ENCODE results near the gene TRIM61.
"Not testable (repeated sequence)": the region's sequence is repeated elsewhere in the genome, so short reads cannot be mapped to it uniquely, and the experiment has no call there.

TRIM61 gene

DNA sequence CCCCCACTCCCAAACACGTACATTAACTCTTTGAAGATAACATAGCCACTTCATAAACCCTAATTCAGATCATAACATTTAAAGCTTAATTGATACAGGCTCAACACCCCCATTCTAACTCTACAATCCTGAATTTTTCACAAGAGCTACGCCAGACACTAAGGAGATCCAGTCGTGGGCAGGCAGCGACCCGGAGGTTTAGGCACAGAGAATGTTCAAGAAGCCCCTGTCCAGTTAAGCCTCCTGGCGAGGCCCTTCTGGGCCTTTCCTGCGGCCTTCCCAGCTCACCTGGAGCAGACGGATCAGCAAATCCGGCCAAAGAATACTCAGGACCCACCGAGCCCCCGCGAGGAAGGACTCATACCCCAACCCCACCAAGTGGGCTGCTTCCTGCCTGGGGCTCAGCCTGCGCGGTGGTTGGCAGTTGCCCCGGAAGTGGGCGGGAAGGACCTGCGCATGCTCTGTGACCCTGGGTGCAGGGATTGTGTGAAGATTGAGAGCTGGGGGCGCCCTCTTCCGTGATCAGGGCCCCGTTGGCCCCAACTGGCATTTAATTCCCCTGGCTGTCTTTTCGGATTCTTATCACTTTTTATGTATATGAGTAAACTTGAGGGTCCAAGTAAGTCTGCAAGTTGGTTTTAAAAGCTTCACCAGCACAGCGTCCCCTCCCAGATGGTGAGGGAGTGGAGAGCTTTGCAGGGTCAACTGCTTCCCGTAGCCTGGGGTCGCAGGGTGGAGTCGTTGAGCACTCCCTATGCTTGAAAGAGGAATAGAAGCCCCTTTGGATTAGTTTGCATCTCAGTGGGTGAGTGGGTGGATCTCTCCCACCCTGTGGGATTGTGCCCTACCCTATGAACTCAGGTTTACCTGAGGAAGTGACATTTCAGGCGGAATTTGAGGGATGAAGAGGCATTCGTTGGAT is at the start of gene TRIM61:
Gene TRIM61 (minus strand): TSS at position 415 of the 922 bp plus-strand sequence. CDS start 7,655 bp downstream, outside the sequence.
- peak; percentile 16 to 19 for DNase-seq (ENCODE audit: low read depth in 2 of 2)

DNA sequence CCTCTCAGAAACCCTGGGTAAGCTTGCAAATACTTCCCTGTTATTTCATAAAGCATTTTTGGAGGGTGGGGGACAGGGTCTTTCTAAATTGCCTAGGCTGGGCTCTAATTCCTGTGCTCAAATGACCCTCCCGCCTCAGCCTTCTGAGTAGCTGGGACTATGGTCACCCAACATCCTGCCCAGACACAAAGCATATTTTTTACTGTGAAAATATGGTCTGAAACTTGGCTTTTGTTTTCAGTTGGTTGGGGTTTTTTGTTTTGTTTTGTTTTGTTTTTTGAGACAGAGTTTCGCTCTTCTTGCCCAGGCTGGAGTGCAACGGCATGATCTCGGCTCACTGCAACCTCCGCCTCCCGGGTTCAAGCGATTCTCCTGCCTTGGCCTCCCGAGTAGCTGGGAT is 48.3 kb upstream of the TRIM61 start:
- not testable (repeated sequence) for DNase-seq (ENCODE audit: low read depth in 2 of 2)

GRCh38 chr4:165019995-165020394 is 42.5 kb upstream of the TRIM61 start:
- DNase-seq (ENCODE audit: low read depth in 2 of 2), result not testable (repeated sequence)

DNA sequence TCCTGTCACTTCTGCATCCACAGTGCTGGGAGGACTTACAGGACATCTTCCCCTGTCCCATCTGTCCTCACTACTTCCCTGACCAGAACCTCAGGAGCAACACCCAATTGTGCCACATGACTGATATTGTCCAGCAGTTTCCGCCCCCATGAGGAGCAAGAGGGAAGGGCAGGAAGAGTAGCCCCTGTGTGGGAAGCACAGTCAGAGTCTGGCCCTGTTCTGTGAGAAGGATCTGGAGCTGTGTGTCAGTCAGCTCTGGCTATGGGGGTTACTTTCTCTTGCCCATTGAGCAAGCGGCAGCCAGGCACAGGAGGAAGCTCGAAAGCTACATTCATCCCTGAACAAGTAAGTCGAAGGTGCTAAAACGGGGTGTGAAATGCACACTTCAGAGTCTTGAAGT is 39.5 kb upstream of the TRIM61 start:
- DNase-seq (ENCODE audit: low read depth in 2 of 2), result no peak

DNA sequence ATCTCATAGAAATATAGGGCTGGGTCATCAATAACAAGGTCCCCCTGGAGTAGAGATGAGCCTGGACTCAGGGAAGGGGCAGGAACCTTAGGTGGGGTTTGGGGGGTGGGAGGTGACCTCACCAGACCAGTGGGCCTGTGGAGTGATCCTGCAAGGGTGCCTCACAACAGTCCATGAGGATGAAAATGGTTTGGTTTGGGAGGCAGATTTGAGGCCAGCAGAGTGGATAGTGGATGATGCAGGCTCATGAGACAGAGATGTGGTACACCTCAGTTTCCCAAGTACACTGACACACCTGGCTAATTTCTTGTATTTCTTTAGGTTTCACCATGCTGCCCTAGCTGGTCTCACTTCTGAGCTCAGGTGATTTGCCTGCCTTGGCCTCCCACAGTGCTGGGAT is 36.2 kb upstream of the TRIM61 start:
- DNase-seq (ENCODE audit: low read depth in 2 of 2), result no peak

- DNase-seq (ENCODE audit: low read depth in 2 of 2), result no peak
Observed at GRCh38 chr4:165011403-165011802, 33.9 kb upstream of the TRIM61 start.

DNA sequence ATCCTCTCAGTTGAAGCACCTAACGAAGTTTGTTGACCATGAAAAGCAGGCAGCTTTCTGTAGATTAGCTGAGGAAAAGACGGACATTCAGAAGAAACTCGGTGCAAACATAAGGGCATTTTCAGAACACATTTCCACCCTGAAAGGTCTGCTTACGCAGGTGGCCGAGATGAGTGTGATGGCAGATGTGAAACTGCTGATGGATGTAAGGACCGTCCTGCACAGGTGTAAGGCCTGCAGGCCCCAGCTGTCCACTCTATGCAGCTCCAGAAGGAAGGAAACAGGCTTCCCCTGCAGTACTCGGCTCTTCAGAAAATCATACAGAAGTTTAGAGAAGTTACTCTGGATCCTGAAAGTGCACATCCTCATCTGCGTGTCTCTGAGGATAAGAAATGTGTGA is 33.5 kb upstream of the TRIM61 start:
- DNase-seq (ENCODE audit: low read depth in 2 of 2), result no peak

- DNase-seq (ENCODE audit: low read depth in 2 of 2), result no peak
Observed at GRCh38 chr4:165010487-165010886, 33.0 kb upstream of the TRIM61 start.

DNA sequence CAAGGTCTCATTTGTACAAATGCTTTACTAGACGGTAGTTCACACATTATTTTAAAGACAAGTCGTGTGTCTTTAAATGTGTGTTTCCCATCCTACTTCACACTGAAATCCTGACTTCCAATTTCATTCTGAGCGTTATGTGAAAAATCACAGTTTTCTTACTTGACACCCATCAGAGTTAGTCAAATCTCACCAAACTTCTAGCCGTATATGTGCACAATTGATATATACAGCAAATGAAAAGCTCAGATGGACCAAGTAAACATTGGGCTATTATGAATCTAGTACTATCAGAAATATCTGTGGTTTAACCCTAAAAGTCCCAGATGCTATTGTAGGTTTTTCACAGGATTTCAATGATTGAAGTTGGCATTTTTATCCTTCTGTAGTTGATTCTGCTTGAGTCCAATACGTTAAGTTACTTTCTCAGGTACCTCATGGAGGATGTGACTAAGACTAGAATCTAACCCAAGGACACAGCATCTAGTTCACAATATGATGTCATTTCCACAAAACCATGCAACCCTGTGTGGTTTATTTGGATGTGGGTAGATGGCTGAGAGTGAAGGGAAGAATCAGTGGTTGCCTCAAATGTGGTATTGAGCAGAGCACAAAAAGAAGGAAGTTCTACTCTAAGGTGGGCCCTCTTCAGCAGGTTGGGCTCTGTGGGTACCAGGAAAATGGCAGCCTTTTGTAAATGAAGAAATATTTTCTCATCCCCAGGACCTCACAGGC is 32.2 kb upstream of the TRIM61 start:
- DNase-seq (ENCODE audit: low read depth in 2 of 2), result no peak

- DNase-seq (ENCODE audit: low read depth in 2 of 2), result no peak
Observed at GRCh38 chr4:165006886-165007285, 29.4 kb upstream of the TRIM61 start.

- no peak for DNase-seq (ENCODE audit: low read depth in 2 of 2)
Observed at GRCh38 chr4:165006456-165006855, 29.0 kb upstream of the TRIM61 start.

DNA sequence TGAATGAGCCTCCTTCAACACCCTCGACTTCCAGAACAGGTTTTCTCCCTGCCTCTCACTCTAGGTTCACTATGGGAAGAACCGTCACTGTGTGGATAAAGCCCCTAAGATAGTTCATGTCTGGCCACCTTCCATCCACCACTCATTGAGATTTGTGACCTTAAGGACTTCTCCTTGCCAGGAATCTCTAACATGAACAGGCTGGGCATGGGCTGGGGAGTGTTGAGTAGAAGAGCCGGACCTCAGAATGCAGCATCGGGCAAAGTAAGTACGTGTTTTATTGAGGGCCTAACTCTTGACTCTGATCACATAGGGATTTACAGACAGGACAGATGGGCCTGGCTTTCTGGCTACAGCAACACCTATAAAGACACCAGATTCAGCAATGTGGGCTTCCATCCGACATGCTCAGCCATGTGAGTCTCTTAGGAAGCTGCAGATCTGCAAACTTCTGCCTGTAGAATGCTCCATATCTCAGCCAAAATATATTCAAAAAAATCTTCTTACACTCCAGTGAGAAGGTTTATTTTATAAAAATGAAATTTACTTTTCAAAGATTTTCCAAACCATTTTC is 28.0 kb upstream of the TRIM61 start:
- DNase-seq (ENCODE audit: low read depth in 2 of 2), result no peak

DNA sequence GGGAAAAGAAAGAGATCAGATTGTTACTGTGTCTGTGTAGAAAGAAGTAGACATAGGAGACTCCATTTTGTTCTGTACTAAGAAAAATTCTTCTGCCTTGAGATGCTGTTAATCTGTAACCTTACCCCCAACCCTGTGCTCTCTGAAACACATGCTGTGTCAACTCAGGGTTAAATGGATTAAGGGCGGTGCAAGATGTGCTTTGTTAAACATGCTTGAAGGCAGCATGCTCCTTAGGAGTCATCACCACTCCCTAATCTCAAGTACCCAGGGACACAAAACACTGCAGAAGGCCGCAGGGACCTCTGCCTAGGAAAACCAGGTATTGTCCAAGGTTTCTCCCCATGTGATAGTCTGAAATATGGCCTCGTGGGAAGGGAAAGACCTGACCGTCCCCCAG is 24.5 kb upstream of the TRIM61 start:
- not testable (repeated sequence) for DNase-seq (ENCODE audit: low read depth in 2 of 2)

DNA sequence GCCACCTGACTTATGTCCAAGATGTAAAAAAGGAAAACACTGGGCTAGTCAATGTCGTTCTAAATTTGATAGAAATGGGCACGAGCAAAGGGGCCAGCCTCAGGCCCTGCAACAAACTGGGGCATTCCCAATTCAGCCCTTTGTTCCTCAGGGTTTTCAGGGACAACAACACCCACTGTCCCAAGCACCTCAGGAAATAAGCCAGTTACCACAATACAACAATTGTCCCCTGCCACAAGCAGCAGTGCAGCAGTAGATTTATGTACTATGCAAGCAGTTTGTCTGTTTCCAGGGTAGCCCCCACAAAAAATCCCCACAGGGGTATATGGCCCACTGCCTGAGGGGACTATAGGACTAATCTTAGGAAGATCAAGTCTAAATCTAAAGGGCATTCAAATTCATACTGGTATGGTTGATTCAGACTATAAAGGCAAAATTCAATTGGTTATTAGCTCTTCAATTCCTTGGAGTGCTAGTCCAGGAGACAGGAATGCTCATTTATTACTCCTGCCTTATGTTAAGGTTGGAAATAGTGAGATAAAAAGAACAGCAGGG is 21.1 kb upstream of the TRIM61 start:
- DNase-seq (ENCODE audit: low read depth in 2 of 2), result not testable (repeated sequence)

DNA sequence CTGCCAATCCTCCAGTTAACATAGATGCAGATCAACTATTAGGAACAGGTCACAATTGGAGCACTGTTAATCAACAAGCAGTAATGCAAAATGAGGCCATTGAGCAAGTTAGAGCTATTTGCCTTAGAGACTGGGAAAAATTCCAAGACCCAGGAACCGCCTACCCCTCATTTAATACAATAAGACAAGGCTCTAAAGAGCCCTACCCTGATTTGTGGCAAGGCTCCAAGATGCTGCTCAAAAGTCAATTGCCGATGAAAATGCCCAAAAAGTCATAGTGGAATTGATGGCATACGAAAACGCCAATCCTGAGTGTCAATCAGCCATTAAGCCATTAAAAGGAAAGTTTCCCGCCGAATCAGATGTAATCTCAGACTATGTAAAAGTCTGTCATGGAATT is 20.5 kb upstream of the TRIM61 start:
- DNase-seq (ENCODE audit: low read depth in 2 of 2), result no peak

DNA sequence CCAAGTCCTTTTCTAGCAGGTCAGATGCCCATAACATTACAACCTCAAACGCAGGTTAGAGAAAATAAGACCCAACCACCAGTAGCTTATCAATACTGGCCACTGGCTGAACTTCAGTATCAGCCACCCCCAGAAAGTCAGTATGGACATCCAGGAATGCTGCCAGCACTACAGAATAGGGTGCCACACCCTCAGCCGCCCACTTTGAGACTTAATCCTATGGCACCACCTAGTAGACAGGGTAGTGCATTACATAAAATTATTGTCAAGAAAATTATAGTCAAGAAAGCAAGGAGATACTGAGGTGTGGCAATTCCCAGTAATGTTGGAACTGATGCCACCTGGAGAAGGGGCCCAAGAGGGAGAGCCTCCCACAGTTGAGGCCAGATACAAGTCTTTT is 19.9 kb upstream of the TRIM61 start:
- no peak for DNase-seq (ENCODE audit: low read depth in 2 of 2)

GRCh38 chr4:164996123-164996522 is 18.7 kb upstream of the TRIM61 start:
- DNase-seq (ENCODE audit: low read depth in 2 of 2), result not testable (repeated sequence)

DNA sequence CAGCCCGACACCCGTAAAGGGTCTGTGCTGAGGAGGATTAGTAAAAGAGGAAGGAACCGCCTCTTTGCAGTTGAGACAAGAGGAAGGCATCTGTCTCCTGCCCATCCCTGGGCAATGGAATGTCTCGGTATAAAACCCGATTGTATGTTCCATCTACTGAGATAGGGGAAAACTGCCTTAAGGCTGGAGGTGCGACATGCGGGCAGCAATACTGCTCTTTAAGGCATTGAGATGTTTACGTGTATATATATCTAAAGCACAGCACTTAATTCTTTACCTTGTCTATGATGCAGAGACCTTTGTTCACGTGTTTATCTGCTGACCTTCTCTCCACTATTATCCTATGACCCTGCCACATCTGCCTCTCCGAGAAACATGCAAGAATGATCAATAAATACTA is 13.3 kb upstream of the TRIM61 start:
- DNase-seq (ENCODE audit: low read depth in 2 of 2), result not testable (repeated sequence)

- no peak for DNase-seq (ENCODE audit: low read depth in 2 of 2)
Observed at GRCh38 chr4:164989471-164989870, 12.0 kb upstream of the TRIM61 start.

- DNase-seq (ENCODE audit: low read depth in 2 of 2), result not testable (repeated sequence)
Observed at GRCh38 chr4:164971929-164972328, 5.5 kb downstream of the TRIM61 start.

DNA sequence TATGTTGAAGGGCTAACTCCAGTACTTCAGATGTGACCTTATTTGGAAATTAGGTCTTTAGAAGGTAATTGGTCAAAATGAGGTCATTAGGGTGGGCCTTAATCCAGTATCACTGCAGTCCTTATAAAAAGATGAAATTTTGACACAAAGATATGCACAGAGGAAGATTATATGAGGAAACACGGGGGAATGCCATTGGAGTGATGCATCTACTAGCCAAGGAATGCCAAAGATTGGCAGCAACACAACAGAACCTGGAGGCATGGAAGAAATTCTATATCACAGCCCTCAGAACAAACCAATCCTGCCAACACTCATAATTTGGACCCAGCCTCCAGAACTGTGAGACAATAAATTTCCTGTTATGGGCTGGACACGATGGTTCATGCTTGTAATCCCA is 17.6 kb downstream of the TRIM61 start:
- no peak for DNase-seq (ENCODE audit: low read depth in 2 of 2)

GRCh38 chr4:164959421-164959820 is 18.0 kb downstream of the TRIM61 start:
- DNase-seq (ENCODE audit: low read depth in 2 of 2), result not testable (repeated sequence)
